CD4-positive, alpha-beta T cell treated with Interleukin-1 beta for 1 hour (primary cell): ENCODE measurements around the gene VASH2.
A peak's percentile ranks its signal among the peaks of the same experiment; 100 is the strongest.
"Not testable (repeated sequence)": the region's sequence is repeated elsewhere in the genome, so short reads cannot be mapped to it uniquely, and the experiment has no call there.

Experiments used
- DNase-seq, 2 donors: peaks; one replicate each; pipeline ENCODE4 v3.0.0-alpha.2; 2020 to 2022

VASH2 gene

DNA sequence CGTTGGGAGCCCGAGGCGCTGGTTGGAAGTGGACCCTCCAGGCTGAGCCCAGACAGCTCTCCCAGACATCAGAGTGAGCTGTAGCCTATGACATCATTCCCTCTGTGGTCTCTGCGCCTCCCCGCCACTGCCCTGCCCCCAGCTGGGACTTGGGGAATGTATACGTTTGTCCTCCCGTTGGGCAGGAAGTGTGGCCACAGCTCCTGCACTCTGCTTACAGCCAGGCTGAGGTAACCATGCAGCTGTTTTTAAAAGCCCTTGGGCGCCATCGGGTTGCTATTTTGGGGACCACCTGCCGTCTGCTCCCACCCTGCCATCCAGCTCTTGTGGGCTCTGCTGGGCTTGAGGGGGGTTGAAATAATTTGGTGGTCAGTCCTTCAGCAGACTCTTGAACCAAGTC, 7.8 kb downstream of the VASH2 start:
- no peak for DNase-seq

DNA sequence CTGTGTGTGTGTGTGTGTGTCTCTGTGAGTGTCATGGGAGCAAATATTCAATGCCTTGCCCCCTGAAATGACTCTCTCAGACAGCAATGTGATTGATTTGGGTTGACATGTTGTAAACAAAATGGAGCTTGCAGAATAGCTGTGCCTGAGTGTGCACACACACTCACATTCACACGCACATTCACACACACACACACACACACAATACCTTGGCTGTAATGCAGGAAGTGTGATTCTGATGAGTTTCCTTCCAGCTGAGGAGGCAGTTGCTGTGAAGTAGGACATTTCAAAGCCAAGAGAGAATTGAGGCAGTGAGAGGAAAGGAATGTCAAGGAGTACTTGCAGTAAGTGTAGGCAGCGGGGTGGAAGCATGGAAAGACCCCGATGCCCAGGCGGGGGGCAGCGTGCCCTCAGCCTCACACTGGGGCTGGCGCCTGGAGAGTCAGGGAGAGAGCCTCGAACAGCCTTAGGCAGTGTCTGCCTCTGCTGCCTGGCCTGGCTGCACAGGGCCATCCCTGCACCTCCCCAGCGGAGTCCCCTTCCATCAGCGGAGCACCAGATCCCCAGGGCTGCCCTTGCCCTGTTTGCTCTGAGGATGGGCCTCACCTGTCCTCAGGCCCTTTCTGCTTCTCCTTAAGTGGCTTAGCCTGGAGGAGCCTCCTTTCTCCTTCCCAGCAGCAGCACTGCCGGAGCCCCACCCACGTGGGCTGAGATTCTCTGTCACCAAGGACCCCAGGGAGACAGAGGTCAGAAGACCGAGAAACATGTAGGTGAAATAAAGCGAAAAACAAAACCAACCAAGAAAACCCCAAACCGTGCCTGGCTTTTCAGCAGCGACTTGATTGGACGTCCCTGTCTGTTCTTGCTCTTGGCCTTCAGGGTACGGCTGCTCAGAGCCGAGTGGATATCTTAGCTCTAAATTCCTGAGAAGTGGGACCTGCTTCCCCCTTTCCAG, 9.2 kb downstream of the VASH2 start:
- DNase-seq, result no peak

DNA sequence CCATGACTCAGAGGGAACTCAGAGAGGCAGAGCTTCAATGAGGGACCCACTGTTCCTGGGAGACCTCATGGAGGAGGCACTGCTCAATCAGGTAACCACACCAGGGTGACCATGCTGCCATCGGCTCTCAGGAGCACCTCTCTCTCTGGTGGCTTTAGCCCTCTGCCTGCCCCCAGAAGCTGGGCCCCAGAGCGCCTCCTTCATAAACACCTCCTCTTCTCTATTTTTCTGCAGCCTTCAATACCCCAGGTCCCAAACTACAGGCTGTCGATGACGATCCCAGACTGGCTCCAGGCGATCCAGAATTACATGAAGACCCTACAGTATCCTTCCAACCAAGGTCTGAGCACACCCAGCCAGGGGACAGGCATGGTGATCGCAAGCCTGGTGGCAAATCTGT, 10.6 kb downstream of the VASH2 start:
- DNase-seq, result no peak

DNA sequence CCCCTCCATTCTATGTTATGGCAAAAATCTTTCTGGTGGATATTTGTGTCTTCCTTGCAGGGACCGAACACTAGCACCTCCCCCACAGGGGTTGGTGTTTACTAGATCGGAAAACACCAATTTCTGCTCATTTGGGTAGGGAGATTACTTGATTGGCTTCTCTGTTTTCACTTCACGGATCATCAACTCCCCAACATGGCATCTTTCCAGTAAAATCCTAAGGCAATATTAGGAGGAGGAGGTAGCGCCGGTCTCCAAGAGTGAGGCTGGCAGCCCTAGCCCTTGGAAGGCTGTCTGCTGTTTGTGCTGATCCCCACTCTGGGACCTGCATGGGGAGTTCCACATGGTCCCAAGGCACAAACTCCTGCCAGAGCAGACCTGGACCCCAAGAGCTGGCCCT, 12.2 kb downstream of the VASH2 start:
- DNase-seq, result no peak

DNA sequence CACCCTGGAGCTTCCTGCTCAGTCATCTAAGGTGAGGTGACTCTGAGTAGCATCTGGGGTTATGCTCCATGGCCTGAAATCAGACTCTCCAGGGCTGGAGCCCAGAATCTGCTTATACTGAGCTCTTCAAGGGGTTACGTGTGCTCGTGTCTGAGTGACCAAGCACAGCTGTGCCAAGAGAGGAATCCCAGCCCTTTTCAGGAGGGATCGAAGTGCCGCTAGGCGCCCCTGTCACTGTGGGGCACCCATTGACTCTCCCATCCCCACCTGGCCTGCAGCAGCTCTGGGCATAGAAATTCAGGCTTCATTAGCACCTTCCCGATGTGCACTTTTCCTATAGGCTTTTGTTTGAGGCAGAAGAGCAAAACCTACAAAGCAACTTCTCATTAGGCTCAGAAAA, 13.8 kb downstream of the VASH2 start:
- no peak for DNase-seq

DNA sequence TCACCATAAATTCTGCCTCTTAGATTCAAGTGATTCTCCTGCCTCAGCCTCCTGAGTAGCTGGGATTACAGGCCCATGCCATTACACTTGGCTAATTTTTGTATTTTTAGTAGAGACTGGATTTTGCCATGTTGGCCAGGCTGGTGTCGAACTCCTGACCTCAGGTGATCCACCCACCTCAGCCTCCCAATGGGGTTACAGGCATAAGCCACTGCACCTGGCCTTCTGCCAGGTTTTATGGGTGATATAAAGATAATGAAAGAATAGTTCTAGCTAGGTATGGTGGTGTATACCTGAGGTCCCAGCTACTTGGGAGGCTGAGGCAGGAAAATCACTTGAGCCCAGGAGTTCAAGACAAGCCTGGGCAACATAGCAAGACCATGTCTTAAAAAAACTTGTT, 14.7 kb downstream of the VASH2 start:
- DNase-seq, result not testable (repeated sequence)

DNA sequence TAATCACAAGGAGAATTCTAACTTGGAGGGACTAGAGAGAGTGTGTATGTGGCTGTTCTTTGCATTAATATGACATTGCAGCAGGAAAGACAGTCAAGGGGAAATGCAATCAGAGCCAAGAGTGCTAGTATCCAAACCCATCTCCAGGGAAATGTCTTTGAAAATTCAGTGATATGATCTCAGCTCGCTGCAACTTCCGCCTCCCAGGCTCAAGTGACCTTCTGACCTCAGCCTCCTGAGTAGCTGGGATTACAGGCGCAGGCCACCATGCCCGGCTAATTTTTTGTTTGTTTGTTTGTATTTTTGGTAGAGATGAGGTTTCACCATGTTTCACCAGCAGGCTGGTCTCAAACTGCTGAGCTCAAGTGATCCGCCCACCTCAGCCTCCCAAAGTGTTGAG, 16.3 kb downstream of the VASH2 start:
- DNase-seq, result no peak

DNA sequence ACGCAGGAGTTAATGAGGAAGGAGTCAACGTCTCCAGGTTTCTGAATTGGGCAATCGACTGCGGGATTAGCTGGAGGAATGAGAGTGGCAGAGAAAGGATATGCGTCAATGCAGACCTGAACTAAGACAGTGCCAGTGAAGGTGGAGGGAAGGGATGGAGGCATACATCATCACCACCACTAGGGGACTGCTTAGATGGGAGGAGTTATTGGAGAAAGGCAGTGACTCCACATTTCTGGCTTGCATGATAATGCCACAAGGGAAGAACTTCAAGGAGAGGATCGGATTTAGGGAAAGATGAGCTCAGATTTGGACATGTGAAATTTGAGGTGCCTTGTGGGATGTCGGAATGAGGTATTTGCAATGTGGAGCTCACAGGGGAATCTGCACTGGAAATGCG, 17.5 kb downstream of the VASH2 start:
- no peak for DNase-seq

DNA sequence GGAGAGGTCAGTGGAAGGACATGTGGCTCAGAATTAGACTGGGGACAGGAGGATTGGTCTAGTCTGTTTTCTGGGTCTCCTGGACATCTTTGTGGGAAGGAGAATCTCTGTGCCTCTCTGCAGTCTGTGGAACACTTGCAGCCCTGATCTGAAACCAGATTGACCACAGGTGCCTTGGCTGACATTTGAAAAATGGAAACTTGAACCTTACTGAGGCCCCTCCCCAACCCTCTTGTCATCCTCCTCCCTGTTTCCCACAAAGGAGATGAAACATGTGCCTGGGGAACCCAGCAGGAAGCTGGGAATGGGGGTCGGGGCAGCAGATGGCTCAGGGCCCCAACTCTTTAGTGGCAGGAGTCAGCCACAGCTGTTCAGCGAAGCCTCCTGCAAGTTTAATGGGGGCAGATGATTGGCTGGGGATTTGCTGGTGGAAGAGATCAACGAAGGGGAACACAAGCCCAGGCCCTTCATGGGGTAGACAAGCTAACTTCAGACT, 18.1 kb downstream of the VASH2 start:
- no peak for DNase-seq

DNA sequence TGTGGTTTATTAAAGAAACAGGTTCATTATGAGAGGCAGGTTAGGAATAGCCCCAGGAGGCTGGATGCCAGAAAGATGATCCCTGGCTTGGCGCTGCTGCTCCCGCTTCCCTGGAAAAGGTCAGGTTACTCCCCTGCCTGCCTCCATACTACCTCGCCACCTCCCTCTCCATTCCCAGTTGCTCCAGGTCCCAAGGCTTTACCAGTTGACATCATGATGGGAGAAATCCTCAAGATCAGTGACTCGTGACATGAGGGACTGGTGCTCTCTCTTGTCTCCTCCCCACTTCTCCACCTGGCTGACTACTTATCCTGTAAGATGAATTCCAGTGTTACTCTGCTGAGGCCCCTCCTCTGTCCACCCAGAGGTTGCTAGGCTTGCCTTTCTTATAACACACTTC, 19.7 kb downstream of the VASH2 start:
- DNase-seq, result no peak

DNA sequence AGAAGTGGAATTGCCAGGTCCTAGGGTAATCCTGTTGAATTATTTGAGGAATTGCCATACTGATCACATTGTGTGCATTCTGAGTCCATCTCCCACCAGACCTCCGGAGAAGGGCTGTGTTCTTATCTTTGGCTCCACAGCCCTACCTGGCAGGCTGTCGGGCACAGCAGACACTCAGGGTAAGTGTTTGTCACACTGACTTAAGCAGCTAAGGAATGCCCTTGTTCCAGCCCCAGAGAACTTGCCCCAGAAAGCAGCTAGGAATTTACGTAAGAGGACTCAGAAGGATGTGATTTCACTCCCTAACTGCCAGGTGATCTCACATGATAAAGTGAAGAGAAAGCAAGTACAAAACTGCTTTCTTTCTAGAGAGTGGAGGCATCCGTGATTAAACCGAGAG, 21.0 kb downstream of the VASH2 start:
- DNase-seq, result no peak

DNA sequence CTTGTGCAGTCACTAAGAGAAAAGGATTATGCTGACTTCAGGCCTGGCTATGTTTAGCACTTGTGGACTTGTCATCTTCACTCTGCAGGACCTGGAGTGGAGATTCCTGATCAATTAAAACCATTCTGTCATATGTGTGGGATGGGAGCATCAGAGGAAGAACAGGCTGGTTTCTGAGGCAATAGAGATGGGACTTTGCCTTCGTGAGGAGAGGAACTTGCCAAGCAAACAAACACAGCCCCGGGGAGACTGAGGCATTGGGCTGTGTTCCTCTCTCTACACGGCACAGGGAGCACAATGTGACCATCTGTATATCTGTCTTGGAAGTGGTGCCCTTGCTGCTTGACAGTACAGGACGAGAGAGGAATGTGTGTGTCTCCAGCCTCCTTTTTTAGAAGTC, 23.1 kb downstream of the VASH2 start:
- no peak for DNase-seq

DNA sequence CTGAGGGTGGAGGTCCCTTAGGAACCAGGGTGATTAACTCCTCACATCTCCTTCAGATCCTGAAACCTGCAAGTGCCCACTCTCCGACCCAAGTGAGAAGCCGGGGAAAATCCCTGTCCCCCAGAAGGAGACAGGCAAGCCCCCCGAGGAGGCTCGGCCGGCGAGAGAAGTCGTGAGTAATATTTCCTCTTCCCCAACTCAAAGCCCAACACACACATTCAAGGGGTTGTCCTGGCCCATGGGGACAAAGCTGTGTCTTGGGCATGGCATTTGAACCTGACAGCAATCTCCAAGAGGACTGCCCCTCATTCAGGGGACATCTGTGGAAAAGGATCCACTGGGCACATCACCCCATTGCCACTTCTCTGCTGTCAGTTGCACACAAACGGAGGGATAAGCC, 23.6 kb downstream of the VASH2 start:
- no peak for DNase-seq

DNA sequence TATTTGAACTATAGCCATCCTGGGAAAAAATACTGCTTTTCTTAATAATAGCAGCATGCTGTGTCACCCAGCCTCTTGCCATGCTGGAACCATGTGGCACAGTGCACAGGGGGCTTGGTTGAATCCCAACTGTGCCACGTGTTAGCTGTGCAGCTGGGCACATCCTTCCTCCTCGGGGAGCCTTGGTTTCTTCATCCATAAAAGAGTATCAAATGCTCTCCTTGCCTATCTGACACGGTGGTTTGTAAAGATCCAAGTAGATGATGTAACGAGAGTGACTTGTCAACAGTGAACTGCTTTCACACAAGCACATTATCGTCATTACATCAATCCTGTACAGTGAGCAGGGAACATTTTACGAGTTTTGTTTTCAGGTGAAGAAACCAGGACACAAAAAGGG, 24.4 kb downstream of the VASH2 start:
- DNase-seq, result no peak

DNA sequence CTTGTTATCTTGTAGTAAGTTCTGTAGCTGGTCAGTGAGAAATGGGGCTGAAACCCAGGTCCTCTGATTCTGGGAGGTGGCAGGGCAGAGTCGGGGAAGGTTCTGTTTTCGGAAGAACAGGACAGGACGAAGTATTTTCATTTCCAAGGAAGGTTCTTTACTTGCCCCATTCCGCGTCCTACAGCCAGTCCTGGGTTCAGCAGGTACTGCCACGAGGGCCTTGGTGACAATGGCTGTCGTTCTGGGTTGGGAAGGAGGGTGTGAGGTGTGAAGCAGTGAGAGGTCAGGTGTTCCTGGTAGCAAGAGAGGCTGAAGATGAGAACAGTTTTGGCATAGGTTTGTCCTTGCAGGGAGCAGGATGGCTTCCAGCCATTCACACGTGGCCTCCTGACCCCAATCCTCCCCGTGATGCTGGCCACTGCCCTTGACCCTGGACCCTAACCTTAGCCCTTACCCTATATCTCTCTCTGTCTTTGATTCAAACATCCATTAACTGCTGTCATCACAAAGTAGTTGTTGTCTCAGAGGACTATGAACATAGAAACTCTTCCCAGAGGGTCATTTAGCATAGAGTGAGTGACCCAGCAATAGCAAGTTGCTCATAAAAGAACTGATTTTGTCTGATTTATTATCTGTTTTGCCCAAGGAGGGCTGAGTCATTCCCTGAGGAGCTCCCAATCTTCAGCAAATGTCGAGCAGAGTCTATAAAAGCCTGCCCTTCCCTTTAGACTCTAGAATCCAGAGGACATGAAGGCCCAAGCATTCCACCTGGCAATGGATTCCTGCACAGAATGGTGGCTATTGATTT, 25.0 kb downstream of the VASH2 start:
- no peak for DNase-seq

DNA sequence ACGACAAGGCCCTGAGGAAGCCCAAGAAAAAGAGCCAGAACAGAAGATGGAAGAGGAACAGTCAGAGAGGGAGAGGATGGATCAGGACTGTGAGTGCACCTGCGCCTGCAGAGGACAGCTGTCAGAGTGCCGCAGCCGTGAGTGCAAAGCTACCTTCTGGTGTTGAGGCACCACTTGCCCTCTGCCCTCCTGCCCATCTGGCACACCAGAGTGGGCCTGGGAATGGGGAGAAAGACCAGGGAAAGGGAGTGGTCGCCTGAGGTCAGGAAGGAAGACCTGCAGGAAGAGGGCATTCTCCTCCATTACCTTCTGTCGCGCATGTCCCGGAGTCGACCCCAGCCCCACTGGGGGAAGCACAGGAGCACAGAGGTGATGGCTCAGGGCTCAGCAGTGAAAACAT, 26.2 kb downstream of the VASH2 start:
- DNase-seq, result no peak

DNA sequence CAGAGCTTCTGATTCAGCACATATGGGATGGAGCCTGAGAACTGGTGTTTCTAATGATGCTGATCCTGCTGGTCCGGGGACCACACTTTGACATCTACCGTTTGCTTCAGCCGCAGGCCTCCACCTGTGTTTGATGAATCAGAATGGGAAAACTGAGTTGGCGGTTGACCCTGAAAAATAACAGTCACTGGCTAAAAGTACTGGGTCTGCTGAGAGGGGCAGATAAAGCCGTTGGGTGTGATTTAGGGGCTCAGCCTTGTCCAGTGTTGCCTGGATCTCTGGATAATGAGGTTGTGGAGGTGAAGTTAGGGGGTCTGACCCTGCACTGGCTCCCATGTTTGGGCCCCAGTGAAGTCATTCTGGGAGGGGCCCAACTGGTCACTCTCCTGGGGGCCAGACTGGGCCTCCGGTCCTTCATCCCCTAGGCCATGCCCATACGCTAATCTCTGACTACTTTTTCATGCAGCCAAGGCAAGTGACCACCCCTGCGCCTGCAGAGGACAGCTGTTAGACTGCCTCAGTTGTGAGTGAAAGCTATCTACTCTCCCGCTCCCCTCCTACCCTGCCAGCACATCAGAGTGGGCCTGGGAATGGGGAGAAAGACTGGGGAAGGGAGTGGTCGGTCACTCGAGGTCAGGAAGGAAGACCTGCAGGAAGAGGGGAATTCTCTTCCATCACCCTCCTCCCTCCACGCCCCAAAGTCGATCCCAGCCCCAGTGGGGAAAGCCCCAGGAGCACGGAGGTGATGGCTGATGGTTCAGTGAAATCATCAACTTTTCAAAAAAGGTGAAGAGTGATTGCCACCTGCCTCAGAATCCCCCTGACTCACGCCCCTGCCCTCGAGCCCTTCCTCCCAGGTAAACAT, 27.7 kb downstream of the VASH2 start:
- DNase-seq, result no peak

DNA sequence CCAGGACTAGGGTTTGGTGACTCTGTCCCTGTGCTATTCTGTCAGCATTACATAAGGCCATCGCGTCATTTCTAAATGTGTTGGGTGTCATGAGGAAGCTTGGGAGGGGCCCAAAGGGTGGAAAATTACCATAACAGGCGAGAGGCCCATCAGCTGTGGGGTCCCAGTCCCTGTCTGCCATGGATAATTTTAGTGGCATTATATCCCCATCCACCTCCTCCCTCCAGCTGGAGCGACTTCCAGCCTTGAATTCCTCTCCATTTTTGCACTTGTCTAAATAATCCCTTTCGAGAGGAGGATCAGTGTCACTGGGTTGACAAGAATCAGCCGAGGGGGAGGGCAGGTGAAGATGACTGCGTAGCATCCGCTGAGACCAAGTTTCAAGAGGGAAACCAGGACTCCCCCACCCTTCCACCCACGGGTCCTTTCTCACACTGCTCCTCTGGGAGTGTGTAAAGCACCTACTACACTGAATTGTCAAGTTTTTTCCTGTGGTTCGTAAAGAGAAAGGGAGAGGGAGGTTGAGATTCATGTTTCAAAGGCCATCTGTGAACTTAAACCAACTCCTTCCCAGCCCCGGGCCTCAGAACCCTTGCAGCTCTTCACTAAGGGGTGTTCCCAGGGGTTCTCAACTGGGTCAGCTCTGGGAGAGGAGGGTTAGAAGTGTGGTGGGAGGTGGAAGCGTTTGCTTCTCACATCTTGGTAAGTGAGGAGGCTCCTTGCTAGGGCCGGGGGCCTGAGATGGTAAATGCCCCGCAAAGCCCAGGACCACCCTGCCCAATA, 29.2 kb downstream of the VASH2 start:
- DNase-seq, result peak in 1 of 2 donors; percentile 13

DNA sequence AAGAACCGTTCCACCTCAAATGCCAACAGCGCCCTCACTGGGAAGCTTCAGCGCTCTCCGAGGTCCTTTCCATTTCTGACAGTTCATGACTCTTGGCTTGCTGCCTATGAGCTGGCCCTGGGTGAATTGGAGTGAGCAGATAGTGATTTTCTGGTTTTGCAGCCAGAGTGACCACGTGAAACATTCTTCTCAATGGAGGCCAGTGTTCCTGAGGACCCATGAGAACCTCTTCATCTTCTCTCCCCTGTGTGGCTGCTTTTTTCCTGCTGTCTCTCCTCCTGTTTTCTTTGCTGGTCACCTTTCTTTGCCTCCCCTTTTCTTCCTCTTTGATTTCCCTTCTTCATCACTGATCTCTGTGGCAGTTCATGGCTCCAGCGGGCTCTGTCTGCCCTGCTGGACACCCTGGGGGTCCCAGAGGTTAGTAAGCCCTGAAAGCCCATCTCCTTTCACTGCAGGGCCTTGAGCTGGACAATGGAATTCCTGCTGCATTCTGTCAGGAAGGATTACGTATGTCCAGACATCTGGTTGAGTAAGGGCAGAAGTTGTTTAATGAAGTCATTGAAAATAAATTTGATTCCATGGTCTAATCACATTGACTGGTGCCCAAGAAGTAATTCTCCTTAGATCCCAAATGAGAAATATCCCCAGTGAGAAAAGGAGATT, 29.9 kb downstream of the VASH2 start:
- no peak for DNase-seq

DNA sequence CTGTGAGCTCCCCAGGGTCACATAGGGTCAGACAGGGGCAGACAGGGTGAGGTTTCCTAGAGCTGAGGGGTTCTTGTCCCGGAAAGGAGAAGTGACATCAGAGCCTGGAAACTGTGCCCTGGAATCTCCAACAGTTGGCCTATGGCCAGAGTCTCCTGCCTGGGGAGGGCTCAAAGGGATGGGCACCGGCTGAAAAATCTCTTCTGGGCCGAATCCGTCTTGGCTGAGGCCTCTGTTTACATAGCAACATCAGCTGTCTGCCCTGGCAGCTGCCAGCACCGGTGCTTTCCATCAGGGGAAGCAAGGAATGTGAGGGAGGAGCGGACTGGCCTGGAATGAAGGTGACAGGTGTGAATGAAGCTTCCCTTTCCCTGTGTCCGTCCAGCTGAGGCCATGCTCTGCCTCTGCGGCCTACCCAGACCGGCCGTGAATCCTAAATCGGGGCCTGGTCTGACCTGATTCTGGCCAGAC, 30.7 kb downstream of the VASH2 start:
- no peak for DNase-seq

DNA sequence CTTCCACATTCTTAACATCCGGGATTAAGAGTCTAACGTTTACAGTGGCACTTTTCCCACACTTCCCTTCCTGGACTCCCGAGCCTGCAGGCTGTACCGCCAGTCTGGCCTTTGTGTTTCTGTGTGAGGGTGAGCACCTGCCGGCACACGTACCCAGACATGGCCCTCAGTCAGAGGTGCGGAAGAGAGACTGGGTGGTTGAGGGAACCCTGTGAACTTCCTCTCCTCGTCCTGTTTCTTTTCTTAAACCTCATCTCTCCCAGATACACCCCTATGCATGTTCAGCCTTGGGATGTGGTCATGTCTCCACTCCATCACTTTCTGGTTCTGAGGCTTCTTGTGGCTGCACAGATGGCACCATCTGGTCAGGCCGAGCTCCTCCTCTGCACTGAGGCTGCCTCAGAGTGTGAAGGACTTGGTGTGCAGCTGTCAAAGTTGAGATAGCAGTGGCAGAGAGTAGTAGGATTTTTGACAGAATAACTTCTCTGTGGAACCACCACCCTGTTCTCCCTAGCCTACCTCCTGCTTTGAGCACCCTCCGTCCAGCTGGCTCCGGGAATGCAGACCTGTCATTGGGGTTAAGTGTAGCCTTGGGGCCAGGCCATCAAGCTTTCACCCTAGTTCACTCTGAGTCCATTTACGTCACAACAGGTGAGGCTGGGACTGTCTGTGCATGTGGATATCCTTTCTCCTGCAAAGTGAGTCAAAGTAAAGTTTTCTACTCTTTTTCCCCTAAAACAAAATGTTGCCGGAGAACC, 31.4 kb downstream of the VASH2 start:
- DNase-seq, result no peak
